ENCODE measurements around the gene GDF9. TPM values are rescaled to one million over a fixed set of nuclear protein-coding genes. Genes with fewer than 3 reads are reported as not detected.

Gene GDF9
- polyA plus RNA-seq, 4 donors, result 0.32 to 0.67 (median 0.34) TPM; not detected in 1

DNA sequence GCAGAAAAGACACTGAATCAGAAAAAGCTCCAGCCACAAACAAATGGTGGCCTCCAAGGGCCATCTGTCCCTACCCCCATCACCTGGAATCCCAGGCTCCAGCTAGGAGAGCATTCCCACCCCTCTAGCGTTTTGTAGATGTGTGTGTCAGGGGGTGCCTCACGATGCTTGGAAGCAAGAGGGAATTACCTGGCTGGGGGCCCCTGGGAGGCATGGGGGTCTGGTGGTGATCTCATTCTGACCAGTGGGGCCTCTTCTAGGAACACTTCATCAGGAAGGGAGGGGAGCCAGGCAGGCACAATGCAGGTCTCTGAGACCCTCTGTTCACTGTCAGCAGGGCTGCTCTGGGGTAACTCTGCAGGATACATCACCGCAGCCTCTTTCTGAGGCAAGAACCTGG is 41.8 kb downstream of the GDF9 start:
- Histone ChIP-seq H3K27me3 (ENCODE audit: control insufficient read depth in 3 of 3, insufficient read depth in 3 of 3, low read length in 3 of 3) (no peaks in the 10 kb centered on the region), H3K4me1 (ENCODE audit: control insufficient read depth in 3 of 3, insufficient read depth in 2 of 3, low read depth in 1 of 3, low read length in 2 of 3) (peaks cover 0 to 31% (median 0%) of the 10 kb centered on the region in 3 donors), H3K4me3 (ENCODE audit: low read depth in 1 of 3, low read length in 3 of 3) (no peak overlapping the region), H3K9me3 (ENCODE audit: control insufficient read depth in 2 of 2, insufficient read depth in 1 of 2, low read depth in 1 of 2, low read length in 1 of 2) (no peaks in the 10 kb centered on the region), H3K36me3 (ENCODE audit: control insufficient read depth in 3 of 3, insufficient read depth in 2 of 3, low read depth in 1 of 3, low read length in 3 of 3) (peaks cover 0 to 39% (median 0%) of the 10 kb centered on the region in 3 donors), H3K27ac (ENCODE audit: low read depth in 1 of 3, low read length in 2 of 3) (no peak overlapping the region)
- DNase-seq (no peak), FAIRE-seq (no peak)
- 90 to 94% (median 93%) methylated on average over 3 of the region's 3 CpGs for WGBS, 3 donors

DNA sequence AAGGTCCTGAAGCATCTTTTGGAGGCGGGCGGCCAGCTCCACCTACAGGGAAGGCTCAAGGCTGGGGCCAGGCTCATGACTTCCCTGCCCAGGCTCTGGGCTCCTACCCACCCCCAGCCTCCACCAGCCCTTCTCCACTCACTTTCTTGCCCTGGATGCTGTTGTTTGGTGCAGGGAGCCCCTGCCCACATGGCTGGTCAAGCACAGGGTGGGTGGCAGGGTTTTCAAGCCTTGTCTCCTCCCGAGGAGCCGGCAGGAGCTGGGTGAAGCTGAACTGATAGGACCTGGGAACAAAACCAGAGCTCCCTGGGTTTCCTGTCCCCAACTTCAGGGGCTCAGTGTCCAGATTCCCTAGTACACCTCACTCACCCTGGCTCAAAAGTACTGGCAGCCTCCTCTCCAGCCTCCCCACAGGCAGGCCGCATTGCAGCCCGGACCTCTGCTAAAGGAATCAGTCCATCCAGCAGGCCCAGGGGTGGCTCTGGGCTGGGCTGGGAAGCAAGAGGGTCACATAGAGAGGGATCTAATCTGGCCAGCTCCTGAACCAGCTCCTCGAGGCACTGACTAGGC is 42.7 kb downstream of the GDF9 start:
- WGBS, 3 donors, result 85 to 94% (median 88%) methylated on average over 5 to 7 of the region's 7 CpGs
- FAIRE-seq (no peak), DNase-seq (no peak)
- Histone ChIP-seq H3K36me3 (ENCODE audit: control insufficient read depth in 3 of 3, insufficient read depth in 2 of 3, low read depth in 1 of 3, low read length in 3 of 3) (peaks cover 0 to 32% (median 0%) of the 10 kb centered on the region in 3 donors), H3K4me3 (ENCODE audit: low read depth in 1 of 3, low read length in 3 of 3) (no peak overlapping the region), H3K27me3 (ENCODE audit: control insufficient read depth in 3 of 3, insufficient read depth in 3 of 3, low read length in 3 of 3) (no peaks in the 10 kb centered on the region), H3K4me1 (ENCODE audit: control insufficient read depth in 3 of 3, insufficient read depth in 2 of 3, low read depth in 1 of 3, low read length in 2 of 3) (peaks cover 0 to 29% (median 0%) of the 10 kb centered on the region in 3 donors), H3K9me3 (ENCODE audit: control insufficient read depth in 2 of 2, insufficient read depth in 1 of 2, low read depth in 1 of 2, low read length in 1 of 2) (no peaks in the 10 kb centered on the region), H3K27ac (ENCODE audit: low read depth in 1 of 3, low read length in 2 of 3) (no peak overlapping the region)

DNA sequence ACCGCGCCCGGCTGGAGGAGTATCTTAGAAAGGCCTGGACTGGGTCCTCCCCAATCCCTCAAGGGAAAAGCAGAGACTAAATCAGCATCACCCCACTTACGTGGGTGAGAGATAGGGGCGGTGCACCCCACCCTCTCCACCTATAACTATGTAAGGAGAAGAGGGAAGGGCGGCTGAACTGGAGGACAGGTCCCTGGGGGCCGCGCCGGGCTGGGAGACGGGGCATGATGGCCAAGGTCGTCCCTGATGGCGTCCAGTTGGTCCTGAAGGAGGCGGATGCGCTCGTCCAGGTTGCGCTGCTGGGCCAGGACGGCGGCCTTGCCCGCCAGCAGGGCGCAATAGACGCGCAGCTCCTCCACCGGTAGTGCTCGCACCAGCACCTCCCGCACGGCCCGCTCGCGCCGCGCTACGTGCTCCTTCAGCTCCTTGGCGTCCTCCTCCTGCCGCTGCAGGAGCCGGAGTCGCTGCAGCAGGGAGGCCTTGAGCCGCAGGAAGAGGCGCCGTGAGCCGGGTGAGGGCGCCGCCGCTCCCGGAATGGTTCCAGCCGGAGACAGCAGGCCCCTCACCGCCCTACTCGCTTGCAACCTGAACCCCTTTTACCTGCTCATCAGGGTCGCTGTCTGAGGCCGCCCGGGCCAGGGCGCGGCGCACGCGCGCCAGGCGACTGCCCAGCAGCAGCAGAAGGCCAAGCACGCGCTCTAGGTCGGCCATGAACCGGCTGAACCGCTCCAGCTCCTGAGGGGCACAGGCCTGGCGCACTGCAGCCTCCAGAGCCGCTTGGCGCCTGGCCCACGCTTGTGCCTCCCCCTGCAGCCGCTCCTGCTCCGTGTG is 43.4 kb downstream of the GDF9 start:
- Histone ChIP-seq H3K27ac (ENCODE audit: low read depth in 1 of 3, low read length in 2 of 3) (no peak overlapping the region), H3K4me3 (ENCODE audit: low read depth in 1 of 3, low read length in 3 of 3) (peak overlapping the region in 1 of 3 donors; percentile 7)
- FAIRE-seq, result no peak

GRCh38 chr5:132821791-132822190 is 44.5 kb downstream of the GDF9 start:
- H3K4me1 ChIP-seq (ENCODE audit: control insufficient read depth in 3 of 3, insufficient read depth in 2 of 3, low read depth in 1 of 3, low read length in 2 of 3), result peaks cover 0 to 44% (median 0%) of the 10 kb centered on the region in 3 donors
- H3K9me3 ChIP-seq (ENCODE audit: control insufficient read depth in 2 of 2, insufficient read depth in 1 of 2, low read depth in 1 of 2, low read length in 1 of 2), result no peaks in the 10 kb centered on the region
- H3K4me3 ChIP-seq (ENCODE audit: low read depth in 1 of 3, low read length in 3 of 3), result no peak overlapping the region
- H3K36me3 ChIP-seq (ENCODE audit: control insufficient read depth in 3 of 3, insufficient read depth in 2 of 3, low read depth in 1 of 3, low read length in 3 of 3), result peaks cover 0 to 28% (median 0%) of the 10 kb centered on the region in 3 donors
- H3K27me3 ChIP-seq (ENCODE audit: control insufficient read depth in 3 of 3, insufficient read depth in 3 of 3, low read length in 3 of 3), result no peaks in the 10 kb centered on the region
- DNase-seq (no peak), FAIRE-seq (no peak)
- WGBS, 3 donors, result 85 to 100% (median 92%) methylated on average over 1 of the region's 1 CpG
- no peak overlapping the region for H3K27ac ChIP-seq (ENCODE audit: low read depth in 1 of 3, low read length in 2 of 3)

More for the DNA sequence above, 43.4 kb downstream of the GDF9 start:
- WGBS, 3 donors, result 53 to 75% (median 54%) methylated on average over 54 to 68 of the region's 68 CpGs
- no peaks in the 10 kb centered on the region for H3K27me3 ChIP-seq (ENCODE audit: control insufficient read depth in 3 of 3, insufficient read depth in 3 of 3, low read length in 3 of 3)
- peaks cover 0 to 32% (median 0%) of the 10 kb centered on the region in 3 donors for H3K36me3 ChIP-seq (ENCODE audit: control insufficient read depth in 3 of 3, insufficient read depth in 2 of 3, low read depth in 1 of 3, low read length in 3 of 3)
- H3K9me3 ChIP-seq (ENCODE audit: control insufficient read depth in 2 of 2, insufficient read depth in 1 of 2, low read depth in 1 of 2, low read length in 1 of 2), result no peaks in the 10 kb centered on the region
- peaks cover 0 to 35% (median 0%) of the 10 kb centered on the region in 3 donors for H3K4me1 ChIP-seq (ENCODE audit: control insufficient read depth in 3 of 3, insufficient read depth in 2 of 3, low read depth in 1 of 3, low read length in 2 of 3)
- peak in 1 of 2 donors; percentile 77 for DNase-seq

DNA sequence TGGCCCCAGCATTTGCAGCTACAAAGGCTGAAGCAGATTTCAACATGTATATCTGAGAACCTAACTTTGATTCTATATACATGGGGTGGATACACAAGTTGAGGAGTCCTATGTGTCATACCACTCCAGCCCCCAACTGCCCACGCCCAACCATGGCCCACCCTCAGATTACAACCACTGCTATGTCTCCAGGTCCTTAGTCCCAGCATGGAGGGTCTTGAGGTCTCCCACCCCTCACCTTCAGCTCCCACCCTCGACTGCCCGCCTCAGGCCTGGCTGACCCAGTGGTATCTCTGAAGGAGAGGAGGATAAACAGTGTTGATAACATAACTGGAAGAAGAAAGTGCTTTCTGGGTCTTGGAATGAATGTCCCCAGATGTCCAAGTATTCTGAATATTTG is 44.9 kb downstream of the GDF9 start:
- Histone ChIP-seq H3K4me1 (ENCODE audit: control insufficient read depth in 3 of 3, insufficient read depth in 2 of 3, low read depth in 1 of 3, low read length in 2 of 3) (peaks cover 0 to 44% (median 0%) of the 10 kb centered on the region in 3 donors), H3K4me3 (ENCODE audit: low read depth in 1 of 3, low read length in 3 of 3) (no peak overlapping the region), H3K9me3 (ENCODE audit: control insufficient read depth in 2 of 2, insufficient read depth in 1 of 2, low read depth in 1 of 2, low read length in 1 of 2) (no peaks in the 10 kb centered on the region), H3K27ac (ENCODE audit: low read depth in 1 of 3, low read length in 2 of 3) (no peak overlapping the region), H3K27me3 (ENCODE audit: control insufficient read depth in 3 of 3, insufficient read depth in 3 of 3, low read length in 3 of 3) (no peaks in the 10 kb centered on the region), H3K36me3 (ENCODE audit: control insufficient read depth in 3 of 3, insufficient read depth in 2 of 3, low read depth in 1 of 3, low read length in 3 of 3) (peaks cover 0 to 25% (median 0%) of the 10 kb centered on the region in 3 donors)
- FAIRE-seq (no peak), DNase-seq (no peak)
- WGBS, 3 donors, result 85 to 94% (median 88%) methylated on average over 3 of the region's 3 CpGs

DNA sequence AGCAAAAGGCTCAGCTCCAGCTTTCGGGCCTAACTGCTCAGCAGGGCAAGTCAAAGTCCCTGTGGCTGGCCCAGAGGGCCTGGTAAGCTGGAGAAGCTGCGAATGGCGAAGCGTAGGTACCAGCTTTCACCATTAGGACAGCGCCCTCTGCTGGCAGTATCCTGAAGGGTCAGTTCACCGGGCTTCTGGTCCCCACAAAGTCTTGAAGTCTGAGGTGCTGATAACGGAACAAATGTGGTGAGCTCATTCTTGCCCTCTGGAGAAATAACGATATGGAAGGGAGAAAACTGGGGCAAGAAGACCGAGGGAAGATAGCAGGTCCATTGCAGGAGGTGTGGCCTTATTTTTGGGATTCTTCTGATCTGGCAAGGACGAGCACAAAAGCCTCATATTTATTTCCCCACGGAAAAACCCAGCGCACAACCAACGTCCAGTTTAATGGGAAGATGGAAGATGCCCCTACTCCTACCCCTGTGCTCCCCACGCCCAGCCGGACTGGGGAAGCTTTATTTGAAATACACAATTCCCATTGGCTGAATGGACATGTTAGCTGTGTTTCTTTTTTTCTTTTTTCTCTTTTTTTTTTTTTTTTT is 46.0 kb downstream of the GDF9 start:
- FAIRE-seq, result no peak

GRCh38 chr5:132819468-132819867 is 46.8 kb downstream of the GDF9 start:
- Histone ChIP-seq H3K4me1 (ENCODE audit: control insufficient read depth in 3 of 3, insufficient read depth in 2 of 3, low read depth in 1 of 3, low read length in 2 of 3) (peaks cover 0 to 44% (median 0%) of the 10 kb centered on the region in 3 donors), H3K4me3 (ENCODE audit: low read depth in 1 of 3, low read length in 3 of 3) (peak overlapping the region in 2 of 3 donors; percentile 39 to 41), H3K9me3 (ENCODE audit: control insufficient read depth in 2 of 2, insufficient read depth in 1 of 2, low read depth in 1 of 2, low read length in 1 of 2) (peaks cover 0 to 3% of the 10 kb centered on the region in 2 donors), H3K27ac (ENCODE audit: low read depth in 1 of 3, low read length in 2 of 3) (peak overlapping the region; percentile 76 to 83 (median 79)), H3K36me3 (ENCODE audit: control insufficient read depth in 3 of 3, insufficient read depth in 2 of 3, low read depth in 1 of 3, low read length in 3 of 3) (peaks cover 0 to 19% (median 0%) of the 10 kb centered on the region in 3 donors), H3K27me3 (ENCODE audit: control insufficient read depth in 3 of 3, insufficient read depth in 3 of 3, low read length in 3 of 3) (peaks cover 0 to 3% (median 0%) of the 10 kb centered on the region in 3 donors)
- DNase-seq (peak; percentile 47 to 63), FAIRE-seq (no peak)
- 7 to 28% (median 25%) methylated on average over 26 of the region's 26 CpGs for WGBS, 3 donors

More for the DNA sequence above, 46.0 kb downstream of the GDF9 start:
- Histone ChIP-seq H3K4me3 (ENCODE audit: low read depth in 1 of 3, low read length in 3 of 3) (peak overlapping the region in 1 of 3 donors; percentile 39), H3K36me3 (ENCODE audit: control insufficient read depth in 3 of 3, insufficient read depth in 2 of 3, low read depth in 1 of 3, low read length in 3 of 3) (peaks cover 0 to 21% (median 0%) of the 10 kb centered on the region in 3 donors), H3K27ac (ENCODE audit: low read depth in 1 of 3, low read length in 2 of 3) (peak overlapping the region; percentile 60 to 83 (median 79)), H3K4me1 (ENCODE audit: control insufficient read depth in 3 of 3, insufficient read depth in 2 of 3, low read depth in 1 of 3, low read length in 2 of 3) (peaks cover 0 to 40% (median 0%) of the 10 kb centered on the region in 3 donors), H3K27me3 (ENCODE audit: control insufficient read depth in 3 of 3, insufficient read depth in 3 of 3, low read length in 3 of 3) (peaks cover 0 to under 1% (median 0%) of the 10 kb centered on the region in 3 donors), H3K9me3 (ENCODE audit: control insufficient read depth in 2 of 2, insufficient read depth in 1 of 2, low read depth in 1 of 2, low read length in 1 of 2) (no peaks in the 10 kb centered on the region)
- 19 to 27% (median 19%) methylated on average over 15 of the region's 15 CpGs for WGBS, 3 donors
- peak; percentile 96 to 97 for DNase-seq

DNA sequence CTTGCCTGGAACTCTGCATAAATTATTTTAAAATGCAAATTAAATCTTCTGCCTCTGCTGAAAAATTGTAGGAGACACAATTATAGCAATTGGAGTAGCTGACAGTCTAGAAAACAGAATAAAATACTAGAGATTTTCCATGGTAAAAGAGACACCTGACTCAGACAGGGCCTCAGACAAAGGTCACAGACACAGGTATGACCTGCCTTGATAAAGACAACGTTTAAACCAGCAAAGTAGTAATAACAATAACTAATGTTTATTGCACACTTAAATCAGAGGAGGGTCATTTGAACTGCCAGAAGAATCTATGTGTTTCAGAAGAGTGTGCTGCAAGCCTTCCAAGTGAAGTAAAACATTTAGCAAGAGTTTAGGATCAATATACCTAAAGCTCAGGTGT is 49.3 kb downstream of the GDF9 start:
- H3K36me3 ChIP-seq (ENCODE audit: control insufficient read depth in 3 of 3, insufficient read depth in 2 of 3, low read depth in 1 of 3, low read length in 3 of 3), result peaks cover 0 to 8% (median 0%) of the 10 kb centered on the region in 3 donors
- no peak for FAIRE-seq
- peaks cover 0 to 38% (median 0%) of the 10 kb centered on the region in 3 donors for H3K4me1 ChIP-seq (ENCODE audit: control insufficient read depth in 3 of 3, insufficient read depth in 2 of 3, low read depth in 1 of 3, low read length in 2 of 3)
- H3K9me3 ChIP-seq (ENCODE audit: control insufficient read depth in 2 of 2, insufficient read depth in 1 of 2, low read depth in 1 of 2, low read length in 1 of 2), result peaks cover 0 to 3% of the 10 kb centered on the region in 2 donors
- H3K27me3 ChIP-seq (ENCODE audit: control insufficient read depth in 3 of 3, insufficient read depth in 3 of 3, low read length in 3 of 3), result peaks cover 0 to 10% (median 3%) of the 10 kb centered on the region in 3 donors
- 9 to 43% (median 36%) methylated on average over 1 of the region's 1 CpG for WGBS, 3 donors
- peak in 1 of 2 donors; percentile 62 for DNase-seq
- H3K4me3 ChIP-seq (ENCODE audit: low read depth in 1 of 3, low read length in 3 of 3), result no peak overlapping the region
- H3K27ac ChIP-seq (ENCODE audit: low read depth in 1 of 3, low read length in 2 of 3), result peak overlapping the region in 1 of 3 donors; percentile 70
